GM21786 (cell line): ENCODE data around the gene DYNLT1.

Source experiments
- ATAC-seq: cut with Tn5 transposase; IDR thresholded peaks from one replicate; pipeline ENCODE4 v1.9.1; 2021; ENCODE audit not compliant: unreplicated experiment

DYNLT1 gene

DNA sequence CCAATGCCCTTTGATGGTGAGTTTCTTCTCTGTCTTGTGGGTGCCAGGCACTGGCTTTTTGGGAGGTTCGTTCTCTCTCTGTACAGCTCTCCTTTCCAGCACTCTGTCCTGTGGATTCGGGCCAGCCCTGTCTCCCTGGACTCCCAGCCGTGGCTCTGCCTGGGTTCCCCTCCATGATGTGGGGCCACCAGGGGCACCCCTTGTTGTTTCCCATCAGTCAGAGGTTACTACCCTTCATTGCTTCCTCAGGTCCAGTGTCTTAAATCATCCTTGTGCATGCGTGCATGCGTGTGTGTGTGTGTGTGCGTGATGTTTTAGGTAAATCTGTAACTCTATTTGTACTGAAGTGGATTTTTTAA is 40.5 kb downstream of the DYNLT1 start:
- no peak for ATAC-seq

DNA sequence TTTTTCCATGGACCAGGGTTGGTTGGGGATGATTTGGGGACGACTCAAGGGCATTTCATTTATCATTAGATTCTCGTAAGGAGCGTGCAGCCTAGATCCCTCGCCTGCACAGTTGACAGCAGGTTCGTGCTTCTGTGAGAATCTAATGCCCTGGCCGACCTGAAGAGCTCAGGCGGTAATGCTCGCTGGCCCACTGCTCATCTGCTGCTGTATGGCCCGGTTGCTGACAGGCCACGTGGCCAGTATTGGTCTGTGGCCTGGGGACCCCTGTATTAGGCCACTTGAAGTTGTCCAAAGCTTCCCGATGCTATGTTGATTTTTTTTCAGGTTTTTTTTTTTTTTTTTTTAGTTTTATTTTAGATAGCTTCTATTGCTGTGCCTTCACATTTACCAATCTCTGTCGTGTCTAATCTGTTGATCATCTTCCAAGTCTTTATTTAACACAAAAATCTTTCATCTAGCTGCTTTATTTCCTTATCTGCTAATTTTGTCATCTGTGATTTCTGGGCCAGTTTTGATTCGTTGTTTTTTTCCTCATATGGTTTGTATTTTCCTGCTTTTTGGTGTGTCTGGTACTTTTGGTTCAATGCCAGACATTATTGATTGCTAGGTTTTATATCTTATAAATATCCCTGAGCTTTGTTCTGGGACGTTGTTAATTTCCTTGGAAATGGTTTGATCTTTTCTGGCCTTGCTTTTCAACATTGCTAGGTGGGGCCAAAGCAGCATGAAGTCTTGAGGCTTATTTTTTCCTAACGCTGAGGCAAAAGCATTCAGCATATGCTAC is 41.1 kb downstream of the DYNLT1 start:
- no peak for ATAC-seq

DNA sequence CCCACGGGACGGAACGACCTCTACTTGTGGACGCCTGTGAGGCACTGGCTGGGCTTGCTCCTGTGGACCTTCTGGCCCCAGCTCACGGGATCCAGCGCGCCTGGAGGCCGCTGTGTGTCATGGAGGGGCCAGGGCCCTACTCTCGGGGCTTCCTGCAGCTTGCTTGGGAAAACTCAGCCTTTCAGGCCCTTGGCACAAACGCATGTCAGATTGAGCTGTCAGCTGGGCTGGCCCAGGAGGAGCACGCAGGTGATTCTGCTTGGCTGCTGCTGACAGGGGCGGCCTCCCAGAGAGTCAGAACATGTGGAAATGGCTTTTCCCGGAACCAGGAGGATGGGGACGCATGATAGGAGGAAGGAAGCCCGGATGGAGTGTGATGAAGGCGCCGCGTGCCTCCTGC is 44.9 kb downstream of the DYNLT1 start:
- ATAC-seq = no peak

DNA sequence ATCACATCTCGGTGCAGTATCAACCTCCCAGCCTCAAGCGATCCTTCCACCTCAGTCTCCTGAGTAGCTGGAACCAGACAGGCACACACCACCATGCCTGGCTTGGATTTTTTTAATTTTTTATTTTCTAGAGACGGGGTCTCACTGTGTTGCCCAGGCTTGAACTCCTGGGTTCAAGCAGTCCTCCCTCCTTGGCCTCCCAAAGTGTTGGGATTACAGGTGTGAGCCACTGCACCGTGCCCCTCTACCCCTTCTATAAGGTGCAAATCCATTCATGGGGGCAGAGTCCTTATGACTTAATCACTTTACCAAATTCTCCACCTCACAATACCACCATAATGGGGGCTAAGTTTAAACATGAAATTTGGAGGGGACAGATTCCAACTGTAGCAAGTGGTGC is 47.0 kb downstream of the DYNLT1 start:
- ATAC-seq = no peak

DNA sequence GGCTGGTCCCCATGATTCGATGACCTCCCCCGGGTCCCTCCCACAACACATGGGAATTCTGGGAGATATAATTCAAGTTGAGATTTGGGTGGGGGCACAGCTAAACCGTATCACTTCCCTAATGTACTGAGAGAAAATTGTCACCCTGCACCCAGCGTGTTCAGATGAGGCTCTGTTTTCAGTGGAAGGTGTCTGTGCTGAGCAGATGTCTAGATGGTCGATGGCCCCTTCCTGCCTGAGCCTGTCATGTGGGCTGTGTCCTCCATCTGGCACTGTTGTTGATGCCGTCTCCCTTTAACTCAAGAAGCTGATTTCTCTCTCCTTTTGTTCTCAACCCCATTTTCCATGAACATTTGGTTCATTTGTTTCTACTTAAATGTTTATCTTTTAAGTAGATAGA is 47.7 kb downstream of the DYNLT1 start:
- ATAC-seq = no peak

DNA sequence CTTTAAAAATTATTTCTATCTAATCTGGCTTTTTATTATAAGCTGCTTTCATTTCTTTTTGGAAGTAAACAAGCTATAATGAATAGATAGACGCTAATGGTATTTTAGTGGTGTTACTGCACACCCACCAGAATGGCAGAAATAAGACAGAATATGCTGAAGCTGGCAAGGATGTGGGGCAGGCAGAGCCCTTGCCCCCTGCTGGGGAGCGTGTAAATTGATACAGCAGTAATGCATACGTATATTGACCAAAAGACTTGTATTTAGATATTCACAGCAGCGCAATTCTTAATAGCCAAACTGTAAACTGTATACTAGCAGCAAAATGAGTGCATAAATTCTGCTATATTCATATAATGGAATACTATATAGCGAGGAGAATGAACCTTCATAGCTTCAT is 49.3 kb downstream of the DYNLT1 start:
- no peak for ATAC-seq

DNA sequence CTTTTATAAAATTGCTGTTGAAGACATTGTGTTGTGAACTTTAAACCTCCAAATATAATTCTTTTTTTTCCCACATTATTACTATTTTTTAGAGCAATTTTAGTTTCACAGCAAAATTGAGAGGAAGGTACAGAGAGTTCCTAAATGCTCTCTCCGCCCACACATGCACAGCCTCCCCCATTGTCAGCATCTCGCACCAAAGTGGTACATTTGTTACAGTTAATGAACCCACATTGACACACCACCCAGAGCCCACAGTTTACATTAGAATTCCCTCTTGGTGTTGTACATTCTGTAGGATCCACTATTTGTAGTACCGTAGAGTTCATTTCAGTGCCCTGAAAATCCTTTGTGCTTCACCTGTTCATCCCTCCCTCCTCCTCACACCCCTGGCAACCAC is 50.9 kb downstream of the DYNLT1 start:
- no peak for ATAC-seq

DNA sequence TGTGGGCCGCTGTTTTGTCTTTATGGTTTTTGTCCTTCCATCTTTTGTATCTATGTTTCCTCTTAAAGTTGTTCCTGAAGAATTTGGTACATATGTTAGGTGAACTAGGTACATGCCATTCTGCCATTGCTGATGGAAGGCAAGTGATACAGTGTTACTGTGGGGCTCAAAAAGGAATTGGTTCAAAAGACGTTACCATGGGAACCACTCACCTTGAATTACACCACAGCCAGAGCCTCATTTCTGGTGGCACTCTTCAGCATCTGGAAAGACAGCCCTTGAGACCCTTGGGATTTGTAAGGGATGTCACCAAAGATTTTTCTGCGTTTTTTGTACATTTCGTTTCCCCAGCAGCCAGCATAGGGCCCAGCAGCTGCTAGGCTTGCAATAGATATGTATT is 52.7 kb downstream of the DYNLT1 start:
- ATAC-seq = no peak

DNA sequence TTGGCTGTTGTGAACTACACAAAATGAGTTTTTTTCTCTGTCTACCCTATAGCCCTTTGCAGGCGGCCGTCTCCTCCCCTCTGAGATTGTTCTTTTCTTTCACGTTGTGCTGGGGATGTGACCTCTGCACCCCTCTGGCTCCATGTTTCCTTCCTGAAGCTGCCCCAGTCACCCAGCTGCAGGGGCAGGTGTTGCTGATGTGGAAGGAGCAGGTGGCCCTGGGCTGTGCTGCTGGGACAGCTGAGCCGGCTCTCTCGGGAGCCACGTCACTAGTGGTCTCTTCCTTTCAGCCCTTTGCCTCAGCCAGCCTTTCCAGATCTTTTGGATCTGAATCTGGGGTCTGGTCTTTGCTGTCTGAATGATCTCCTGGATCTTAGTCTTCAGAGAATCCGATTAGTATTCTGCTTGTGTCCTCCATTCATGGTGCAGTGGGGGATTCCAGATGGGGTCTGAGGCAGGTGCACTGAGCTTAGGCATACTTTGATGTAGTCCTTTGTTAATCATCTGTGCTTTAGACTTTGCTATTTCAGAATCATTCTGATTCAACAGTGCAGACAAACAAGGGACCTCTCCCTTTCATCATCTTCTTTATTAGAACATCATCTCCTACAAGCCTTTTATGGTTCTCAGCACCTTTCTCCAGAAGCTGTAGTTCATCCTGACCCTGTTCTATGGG is 53.3 kb downstream of the DYNLT1 start:
- ATAC-seq = no peak

DNA sequence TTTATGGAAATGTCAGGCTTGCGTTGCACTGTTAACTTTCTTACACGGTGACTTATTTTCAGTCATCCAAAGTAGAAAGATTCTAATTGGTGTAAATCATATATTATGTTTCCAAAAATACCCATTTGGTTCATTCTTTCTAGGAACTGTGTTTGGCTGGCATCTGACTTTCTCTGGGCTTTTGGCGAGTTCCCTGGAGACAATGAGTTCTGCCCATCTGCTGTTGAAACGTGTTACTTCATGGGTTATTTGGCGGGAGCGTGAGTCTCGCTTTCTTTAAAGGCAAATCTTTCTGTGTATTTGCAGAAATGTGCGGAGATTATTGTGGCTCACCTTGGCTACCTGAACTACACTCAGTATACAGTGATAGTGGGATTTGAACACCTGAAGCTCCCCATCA is 55.2 kb downstream of the DYNLT1 start:
- ATAC-seq = no peak

DNA sequence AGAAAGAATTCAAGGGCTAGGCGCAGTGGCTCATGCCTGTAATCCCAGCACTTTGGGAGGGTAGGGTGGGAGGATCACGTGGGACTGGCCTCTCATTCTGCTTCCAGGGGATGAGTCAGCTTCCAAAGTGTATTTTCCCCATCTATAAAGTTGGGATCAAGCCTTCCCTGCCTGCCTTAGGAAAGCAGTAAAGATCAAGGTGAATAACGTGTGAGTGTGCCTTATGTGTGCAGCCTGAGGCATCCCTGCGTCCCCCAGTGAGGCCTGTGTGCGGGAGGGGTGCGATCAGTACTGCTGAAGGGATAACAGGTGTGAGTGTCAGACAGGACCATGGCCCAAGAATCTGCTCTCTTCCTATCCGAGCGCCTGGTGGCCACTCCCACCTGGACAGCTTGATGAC is 57.9 kb downstream of the DYNLT1 start:
- ATAC-seq = no peak
